Hematopoietic multipotent progenitor cell treated with erythropoietin and hydrocortisone succinate and interleukin-3 and kit ligand, for 17 days (in vitro differentiated cells): ENCODE data around the gene SPATS2.

Source experiments
- DNase-seq: peaks from one replicate; pipeline ENCODE4 v3.0.0-alpha.2; 2015; ENCODE audit warnings: low spot score

Gene SPATS2

DNA sequence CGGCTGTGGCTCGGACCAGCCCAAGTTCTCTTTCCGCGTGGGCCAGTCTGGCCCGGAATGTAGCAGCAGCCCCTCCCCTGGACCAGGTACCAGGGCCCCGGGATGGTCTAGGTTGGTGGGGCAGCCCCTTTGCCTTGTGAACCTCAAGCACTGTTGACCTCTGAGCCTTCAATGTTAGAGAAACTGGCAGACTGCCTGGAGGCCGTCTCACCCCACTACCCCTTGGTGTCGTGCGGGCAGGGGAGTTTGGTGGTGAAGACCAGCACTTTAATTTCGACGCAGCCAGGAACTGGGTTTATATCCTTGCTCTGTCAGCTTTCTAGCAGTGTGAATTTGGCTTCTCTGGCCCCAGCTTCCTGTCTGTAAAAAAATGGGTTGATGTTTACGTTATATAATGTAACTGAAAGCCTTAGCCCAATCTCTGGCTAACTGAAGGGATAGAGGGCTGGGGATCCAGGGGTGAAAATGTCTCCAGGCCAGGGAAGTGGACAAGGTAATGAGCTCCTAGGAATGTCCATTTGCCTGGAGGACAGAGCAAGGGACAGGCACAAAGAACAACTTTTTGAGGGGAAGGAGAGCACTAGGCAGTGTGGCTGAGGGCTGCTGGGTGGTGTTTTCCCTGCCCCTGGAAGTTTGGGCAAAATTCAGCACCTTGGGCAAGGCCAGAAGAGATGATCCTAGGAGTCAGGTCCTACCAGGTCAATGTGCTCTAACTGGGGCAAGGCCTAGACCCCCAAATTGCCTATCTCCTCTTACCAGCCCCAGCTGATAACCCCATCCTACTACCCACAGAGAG, 189.3 kb downstream of the SPATS2 start:
- DNase-seq, result no peak

DNA sequence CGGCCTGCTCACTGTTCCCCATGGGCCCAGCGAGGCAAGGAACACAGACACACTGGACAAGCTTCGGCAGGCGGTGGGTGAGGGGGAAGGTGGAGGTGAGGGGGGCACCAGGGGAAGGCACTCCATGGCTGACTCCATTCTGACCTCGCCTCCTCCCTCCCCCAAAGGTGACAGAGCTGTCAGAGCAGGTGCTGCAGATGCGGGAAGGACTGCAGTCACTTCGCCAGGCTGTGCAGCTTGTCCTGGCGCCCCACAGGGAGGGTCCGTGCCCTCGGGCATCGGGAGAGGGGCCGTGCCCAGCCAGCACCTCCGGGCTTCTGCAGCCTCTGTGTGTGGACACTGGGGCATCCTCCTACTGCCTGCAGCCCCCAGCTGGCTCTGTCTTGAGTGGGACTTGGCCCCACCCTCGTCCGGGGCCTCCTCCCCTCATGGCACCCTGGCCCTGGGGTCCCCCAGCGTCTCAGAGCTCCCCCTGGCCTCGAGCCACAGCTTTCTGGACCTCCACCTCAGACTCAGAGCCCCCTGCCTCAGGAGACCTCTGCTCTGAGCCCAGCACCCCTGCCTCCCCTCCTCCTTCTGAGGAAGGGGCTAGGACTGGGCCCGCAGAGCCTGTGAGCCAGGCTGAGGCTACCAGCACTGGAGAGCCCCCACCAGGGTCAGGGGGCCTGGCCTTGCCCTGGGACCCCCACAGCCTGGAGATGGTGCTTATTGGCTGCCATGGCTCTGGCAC, 190.1 kb downstream of the SPATS2 start:
- no peak for DNase-seq

DNA sequence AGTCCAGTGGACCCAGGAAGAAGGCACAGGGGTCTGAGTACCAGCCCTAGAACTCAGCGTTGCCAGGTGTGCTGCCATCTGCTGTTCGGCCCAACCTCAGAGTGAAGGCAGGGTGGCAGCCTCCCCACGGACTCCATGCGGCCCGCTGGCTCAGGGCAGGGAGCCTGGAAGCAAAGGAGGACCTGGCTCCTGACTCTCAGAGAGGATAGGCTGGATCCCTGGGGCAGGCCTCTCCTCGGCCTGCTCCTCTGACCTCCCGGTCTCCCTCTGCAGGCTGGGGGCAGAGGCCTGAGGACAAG, 190.6 kb downstream of the SPATS2 start:
- no peak for DNase-seq

DNA sequence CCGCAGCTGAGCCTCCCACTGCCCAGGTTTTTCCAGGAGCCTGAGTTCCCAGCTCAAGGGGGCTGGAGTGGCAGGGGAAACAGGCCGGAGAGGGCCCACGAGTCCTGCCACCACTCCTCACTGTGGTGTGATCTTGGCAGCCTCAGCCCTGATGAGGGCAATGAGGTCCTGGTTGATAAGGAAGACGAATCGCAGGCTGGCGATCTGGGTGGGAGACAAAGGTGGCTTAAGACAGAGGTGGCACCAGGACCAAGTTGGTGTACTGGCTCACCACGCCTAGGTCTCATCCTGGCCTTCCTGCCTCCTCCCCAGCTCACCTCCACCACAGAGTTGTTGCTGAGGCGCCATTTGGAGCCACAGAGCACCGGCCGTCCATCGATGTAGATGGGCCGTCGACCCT, 191.3 kb downstream of the SPATS2 start:
- DNase-seq, result no peak

DNA sequence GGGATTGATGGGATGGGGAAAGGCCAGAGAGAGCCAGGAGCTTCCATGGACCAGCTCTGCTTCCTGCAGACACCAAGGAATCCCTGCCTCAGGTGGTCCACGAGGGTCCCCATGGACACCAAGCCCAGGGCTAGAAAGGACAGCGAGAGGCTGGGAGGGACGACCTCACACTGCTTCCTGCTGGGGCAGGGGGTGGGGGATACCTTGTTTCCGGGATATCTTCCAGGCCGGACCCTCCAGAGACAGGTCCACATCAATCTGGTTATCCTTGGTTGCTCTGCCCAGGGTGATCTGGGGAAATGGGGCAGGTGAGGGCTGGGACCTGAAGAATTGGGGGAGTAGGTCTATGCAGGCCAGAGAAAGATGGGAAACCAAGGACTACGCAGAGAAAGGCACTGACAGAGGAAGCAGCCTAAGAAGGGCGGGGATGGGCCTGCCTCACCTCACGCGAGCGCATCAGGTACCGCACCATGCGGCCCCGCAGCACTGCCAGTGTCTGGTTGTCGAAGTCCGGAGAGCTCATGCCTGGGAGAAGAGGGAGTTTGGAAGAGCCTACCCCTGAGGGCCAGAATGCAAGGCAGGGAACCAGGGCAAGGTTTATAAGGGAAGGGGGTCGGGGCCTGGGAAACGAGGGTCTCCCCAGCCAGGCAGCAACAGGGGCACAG, 191.9 kb downstream of the SPATS2 start:
- no peak for DNase-seq

DNA sequence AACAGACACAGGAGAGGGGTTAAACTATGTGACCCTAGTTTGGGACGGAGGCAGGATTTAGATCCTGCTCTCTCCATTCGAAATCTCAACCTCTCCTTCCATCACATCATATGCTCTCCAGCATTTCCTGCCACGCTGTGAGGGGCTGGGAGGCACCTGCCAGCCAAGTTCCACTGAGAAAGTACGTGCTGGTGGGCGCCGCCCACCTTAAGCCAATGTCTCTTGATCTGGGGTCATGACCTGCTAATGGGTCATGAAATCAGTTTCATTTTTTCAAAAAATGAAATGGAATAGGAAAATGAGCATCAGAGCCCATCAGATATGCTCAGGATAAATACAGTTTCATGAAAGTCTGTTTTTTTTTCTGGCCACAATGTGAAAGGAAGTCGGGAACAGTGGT, 193.4 kb downstream of the SPATS2 start:
- DNase-seq, result no peak

DNA sequence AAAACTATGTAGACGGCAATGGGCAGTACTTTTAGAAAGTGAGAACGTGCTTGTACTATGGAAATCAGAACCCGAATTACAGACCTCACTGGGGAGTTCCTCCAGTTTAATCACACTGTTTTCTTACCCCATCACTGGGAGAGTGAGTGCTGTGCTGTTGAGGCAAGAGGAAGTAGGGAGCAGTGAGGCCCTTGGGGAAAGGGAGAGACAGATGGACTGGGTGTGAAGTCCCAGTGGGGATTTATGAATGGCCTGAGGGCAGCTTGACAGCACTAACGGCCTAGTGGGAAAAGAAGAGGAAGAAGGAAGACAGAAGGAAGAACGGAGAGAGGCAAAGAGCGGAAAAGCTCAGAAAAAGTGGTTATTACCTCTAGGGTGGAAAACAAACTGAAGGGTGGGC, 195.0 kb downstream of the SPATS2 start:
- DNase-seq, result no peak

DNA sequence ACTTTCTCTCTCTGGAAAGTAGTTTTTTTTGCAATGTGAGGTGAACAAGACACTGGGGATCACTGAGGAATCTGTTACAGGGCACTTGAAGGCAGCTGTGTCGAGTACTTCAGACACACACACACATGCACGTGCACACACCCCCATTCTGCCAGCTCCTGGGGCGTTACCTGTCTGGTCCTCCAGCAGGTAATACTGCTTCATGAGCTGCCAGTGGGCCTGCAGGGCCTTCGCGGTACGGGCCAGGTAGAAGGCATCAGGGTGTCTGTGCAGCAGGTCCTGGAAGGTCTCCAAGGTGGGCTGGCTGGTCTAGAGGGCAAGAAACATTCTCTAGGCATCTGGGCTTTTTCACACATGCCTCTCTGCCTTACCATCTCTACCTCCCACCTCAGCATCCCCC, 195.6 kb downstream of the SPATS2 start:
- no peak for DNase-seq

DNA sequence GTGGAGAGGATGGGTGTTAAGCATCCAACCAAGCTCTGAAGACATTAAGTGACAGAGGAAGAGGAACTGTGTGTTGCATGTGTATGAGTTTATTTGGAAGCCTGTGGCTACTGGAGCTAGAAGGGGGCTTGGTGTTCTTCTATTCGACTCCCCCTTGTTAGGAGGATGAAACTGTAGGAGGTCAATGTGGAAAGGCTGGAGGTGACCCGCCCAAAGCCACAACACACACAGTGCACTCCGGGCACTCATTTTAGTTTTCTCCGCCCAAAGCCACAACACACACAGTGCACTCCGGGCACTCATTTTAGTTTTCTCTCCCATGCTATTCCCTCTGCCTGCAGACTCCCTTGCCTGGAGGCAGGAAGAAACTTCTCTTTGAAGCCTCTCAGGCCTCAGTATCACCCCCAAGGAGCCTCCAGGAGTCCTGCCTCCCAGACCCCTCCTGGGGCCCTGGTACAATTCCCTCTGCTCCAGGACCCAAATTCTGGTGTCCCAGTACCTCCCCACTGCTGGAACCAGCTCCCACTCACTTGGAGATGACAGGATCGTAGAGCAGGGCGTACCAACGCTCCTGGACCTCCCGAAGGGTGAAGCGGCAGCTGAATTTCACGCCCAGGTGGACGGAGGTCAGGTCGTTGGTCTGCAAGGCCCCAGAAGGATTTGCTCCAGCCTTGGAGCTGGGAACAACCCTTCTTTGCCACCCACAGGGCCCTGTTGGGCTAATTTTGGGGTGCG, 196.9 kb downstream of the SPATS2 start:
- DNase-seq, result no peak

DNA sequence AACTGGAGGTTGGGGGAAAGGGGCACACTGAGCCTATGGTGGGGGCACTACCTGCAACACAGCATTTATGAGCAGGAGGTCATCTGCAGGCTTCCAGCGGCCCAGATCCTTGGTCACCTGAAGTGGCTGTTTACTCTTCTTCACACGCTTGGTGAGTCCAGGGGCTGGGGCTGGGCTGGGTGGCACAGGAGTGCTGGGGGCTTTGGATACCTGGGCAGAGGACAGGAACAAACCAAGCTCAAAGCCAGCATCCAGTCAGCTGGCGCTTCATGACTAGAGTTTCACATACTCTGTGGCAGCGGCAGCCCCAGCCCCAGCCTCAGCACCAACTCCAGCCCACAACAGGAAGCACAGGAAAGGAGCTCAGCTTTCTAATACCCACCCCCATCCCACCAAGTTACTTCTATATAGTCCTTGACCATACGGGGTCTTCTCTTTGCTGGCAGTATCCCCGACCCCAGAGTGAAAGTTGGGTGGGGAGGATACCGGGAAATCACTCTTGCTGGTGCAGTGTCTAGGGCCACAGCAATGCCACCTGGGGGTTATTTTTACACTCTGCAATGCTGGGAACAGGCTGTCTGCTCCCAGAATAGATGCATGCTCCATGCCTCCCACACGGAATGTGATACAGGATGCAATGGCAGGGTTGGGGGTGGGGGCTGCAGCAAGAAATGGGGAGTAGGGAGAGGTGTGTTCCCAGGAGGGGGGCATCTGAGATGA, 197.6 kb downstream of the SPATS2 start:
- DNase-seq, result no peak

DNA sequence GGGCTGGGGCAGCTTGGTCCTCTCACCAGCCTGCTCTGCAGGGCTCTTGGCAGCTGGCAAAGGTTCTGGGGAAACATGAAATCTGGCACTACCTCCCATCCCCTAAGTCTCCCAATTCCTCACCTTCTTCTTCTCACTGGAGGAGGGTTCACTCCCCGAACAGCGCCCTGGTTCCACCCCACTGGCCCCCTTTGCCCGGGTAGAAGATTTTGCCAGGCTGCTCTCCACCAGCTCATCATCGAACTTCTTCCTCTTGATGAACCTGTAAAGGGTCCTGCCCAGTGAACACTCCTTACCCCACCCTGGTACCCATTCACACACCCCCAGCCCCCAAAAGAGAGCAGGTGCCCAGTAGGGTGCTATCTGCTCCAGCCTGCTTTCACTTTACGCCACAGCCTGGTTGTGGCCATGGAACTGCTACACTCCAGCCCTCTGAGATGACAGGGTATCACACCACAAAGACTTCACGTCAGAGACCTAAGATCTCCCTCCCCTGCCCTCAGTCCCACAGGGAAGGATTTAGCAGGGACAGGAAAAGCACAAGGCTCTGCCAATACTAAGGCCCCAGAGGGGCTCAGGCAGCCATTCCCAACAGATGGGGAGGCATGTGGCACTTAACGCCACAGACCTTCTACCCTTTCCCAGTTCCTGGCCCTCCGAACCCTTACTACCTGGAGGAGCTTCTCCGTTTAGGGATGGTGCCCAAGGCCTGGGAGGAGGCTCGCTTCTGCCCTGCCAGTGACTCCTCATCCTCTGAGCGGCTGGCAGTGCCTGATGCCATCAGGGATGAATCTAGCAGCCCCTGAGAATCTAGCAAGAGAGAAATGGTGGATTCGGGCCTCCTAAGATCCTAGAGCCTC, 198.4 kb downstream of the SPATS2 start:
- DNase-seq, result no peak

DNA sequence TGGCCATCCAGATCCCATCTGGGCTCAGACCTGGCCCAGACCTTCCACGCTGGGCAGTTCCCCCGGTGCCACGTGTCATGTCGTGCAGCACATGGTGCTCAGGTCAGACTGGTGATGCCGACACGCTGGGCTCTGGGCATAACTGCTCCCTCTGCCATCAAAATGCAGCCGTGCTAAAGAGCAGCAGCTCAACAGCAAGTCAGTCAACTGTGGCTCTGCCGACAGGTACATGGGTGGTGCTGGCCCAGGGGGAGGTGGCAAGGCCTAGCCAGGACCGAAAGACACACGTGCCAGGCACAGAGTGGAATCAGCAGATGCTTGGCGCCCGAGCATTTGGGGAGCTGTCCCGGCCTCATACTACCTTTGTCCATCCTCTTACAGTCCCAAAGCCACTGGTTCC, 199.1 kb downstream of the SPATS2 start:
- no peak for DNase-seq

DNA sequence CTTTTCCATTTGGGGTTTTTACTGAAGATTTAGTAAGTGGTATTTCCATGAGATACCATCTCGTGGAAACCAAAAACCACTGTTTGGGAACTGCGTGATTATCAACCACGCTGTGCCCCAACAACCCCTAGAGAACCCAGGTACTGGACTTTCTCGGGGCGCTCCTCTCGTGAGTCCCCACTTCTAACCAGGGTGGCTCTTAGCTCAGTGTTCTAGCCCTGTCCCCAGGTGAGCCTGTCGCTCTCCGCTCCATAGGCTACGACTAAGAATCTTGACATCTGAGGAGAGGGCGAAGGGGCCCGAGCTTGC, 200.0 kb downstream of the SPATS2 start:
- DNase-seq, result no peak

DNA sequence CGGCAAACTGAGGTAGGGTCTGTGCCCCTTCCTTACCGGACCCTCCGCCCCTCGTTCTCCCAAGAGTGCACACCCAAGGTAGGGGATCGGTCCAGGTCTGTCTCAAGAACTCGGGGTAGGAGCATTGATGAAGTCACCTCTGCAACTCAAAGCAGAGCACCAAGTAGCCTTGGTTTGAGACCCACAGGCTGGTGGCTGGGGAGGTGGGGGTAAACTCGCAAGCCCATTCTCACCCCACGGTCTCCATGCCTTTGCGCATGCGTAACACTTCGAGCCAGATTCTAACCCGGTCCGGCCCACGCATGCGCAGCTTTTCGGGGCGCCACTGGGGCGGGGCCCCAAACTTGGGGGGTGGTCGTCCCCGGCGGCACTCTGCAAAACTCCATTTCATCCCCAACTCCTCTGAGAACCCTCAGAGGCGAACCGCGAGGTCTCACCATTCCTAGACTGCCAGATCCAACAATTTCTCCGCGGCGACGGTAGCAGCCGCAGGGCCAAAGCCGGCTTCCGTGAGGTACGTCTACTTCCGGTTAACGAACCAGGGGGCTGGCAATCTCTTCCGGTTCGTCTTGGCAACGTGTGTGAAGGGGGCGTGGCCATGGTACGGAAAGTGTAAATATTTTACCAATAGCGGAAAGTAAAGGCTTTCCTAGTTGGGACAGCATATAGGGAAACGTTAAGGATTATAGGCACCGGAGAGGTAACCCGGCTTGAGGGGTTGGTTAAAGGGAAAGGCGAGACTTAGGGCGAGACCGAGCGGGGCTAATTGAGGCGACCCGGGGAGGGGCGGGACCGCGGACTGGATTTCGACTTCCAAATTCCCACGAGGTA, 200.6 kb downstream of the SPATS2 start, which contains the start of gene MCRS1:
TSS of gene MCRS1 (minus strand) at position 532 of the 831 bp plus-strand sequence. CDS start 1,411 bp downstream, outside the sequence.
- DNase-seq, result peak; percentile 97

DNA sequence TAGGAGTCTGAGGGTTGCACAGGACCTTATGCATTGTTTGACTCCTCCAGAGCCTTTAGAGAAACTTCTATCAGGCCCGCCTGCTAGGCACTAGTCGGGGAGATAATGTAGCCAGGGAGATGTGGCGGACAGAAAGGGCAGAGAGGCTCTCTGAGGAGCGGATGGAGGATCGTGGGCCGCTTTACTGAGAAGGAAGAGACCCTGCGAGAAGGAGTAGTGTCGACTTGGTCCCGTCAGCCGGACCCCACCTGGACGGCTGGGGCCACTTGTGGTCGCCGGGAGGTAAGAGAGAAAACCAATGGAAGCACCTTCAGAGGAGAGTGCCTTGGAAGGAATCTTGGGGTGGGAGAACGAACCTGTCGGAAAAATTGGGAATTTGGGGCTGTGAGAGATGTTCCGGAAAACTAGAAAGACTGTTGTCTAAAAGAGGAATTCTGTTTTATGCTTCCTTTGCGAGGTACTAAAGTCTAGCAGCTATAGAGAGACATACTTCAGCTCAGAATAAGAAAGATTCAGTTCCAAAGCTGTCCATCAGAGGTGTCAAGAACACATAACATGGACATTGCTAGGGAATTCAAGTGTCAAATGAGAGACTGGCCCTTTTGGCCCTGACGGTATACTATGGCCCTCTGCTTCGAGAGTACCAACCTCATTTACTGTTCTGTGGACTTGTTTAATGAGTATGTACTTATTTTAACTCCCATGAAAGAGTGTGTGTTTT, 201.3 kb downstream of the SPATS2 start:
- peak; percentile 46 for DNase-seq
